GM12878 (cell line): Measurements from ENCODE around the gene LGMN. TPM values are rescaled to one million over a fixed set of nuclear protein-coding genes. Genes with fewer than 3 reads are reported as not detected.

Source experiments
- ATAC-seq: fragments of 200-7000 bp; cut with Tn5 transposase; 3 replicates; pipeline ENCODE4 v1.9.1; 2020; ENCODE audit warnings: mild to moderate bottlenecking, moderate library complexity
- BruUV-seq: library from RNA; stranded (reverse); fragments of 400-500 nt; replicated peaks from 2 replicates; lab custom pipeline; 2021; lab: Mats Ljungman, UMichigan
- CTCF ChIA-PET: fragments of 300-600 bp; sonication (Branson Sonifier 250); formaldehyde crosslinking; extraction: SDS; loops from one replicate; lab custom pipeline; 2021; ENCODE audit warnings: inconsistent platforms; lab: Yijun Ruan, JAX
- POLR2A ChIA-PET: fragments of 350-600 bp; formaldehyde crosslinking; extraction: SDS; loops from one replicate; lab custom pipeline; 2021; ENCODE audit warnings: inconsistent platforms; lab: Charles Lee
- RAD21 ChIA-PET: fragments of 300-600 bp; sonication (Branson Sonifier 250); formaldehyde crosslinking; loops from one replicate; lab custom pipeline; 2023; ENCODE audit warnings: antibody characterized with exemption; ENCODE audit not compliant: unreplicated experiment; lab: Charles Lee
- SMC1A ChIA-PET: fragments of 300-600 bp; sonication (Branson Sonifier 250); formaldehyde crosslinking; loops from one replicate; lab custom pipeline; 2023; ENCODE audit not compliant: unreplicated experiment, uncharacterized antibody; lab: Charles Lee
- DNase-seq: peaks from one replicate; pipeline ENCODE4 v3.0.0-alpha.2; 2011; ENCODE audit warnings: low read depth, low spot score
- FAIRE-seq: peaks from 3 replicates; lab custom pipeline; 2011; peaks lifted over from hg19 to GRCh38; lab: Jason Lieb, UNC
- H2AFZ ChIP-seq: 2 replicates; pipeline ENCODE4 v1.6.0; 2011; ENCODE audit warnings: low read depth, low read length, control low read depth; ENCODE audit not compliant: control insufficient read depth
- H3K27ac ChIP-seq: 2 replicates; pipeline ENCODE4 v1.5.1; 2011; ENCODE audit warnings: control low read depth; ENCODE audit not compliant: control insufficient read depth, insufficient read depth
- H3K27me3 ChIP-seq, 2 experiments: replicated peaks in 1 of 2; 2 replicates each; pipeline versions ENCODE4 v1.6.0 to v1.6.1; 2011; ENCODE audit warnings: low read length in 1 of 2; ENCODE audit not compliant: control insufficient read depth in 2 of 2, insufficient read depth in 2 of 2
- H3K36me3 ChIP-seq, 2 experiments: 2 replicates each; pipeline ENCODE4 v1.5.1; 2011; ENCODE audit warnings: low read length in 1 of 2; ENCODE audit not compliant: control insufficient read depth in 2 of 2, insufficient read depth in 2 of 2
- H3K4me1 ChIP-seq: 2 replicates; pipeline ENCODE4 v1.6.1; 2011; ENCODE audit warnings: mild to moderate bottlenecking, low read length, moderate library complexity, mixed read lengths; ENCODE audit not compliant: control insufficient read depth, insufficient read depth
- H3K4me2 ChIP-seq: 2 replicates; pipeline ENCODE4 v1.6.0; 2011; ENCODE audit warnings: control low read depth; ENCODE audit not compliant: control insufficient read depth, insufficient read depth
- H3K4me3 ChIP-seq: fragments of 200-600 bp; sonication (generic); 2 replicates; pipeline ENCODE4 v1.5.1; 2016
- H3K79me2 ChIP-seq: 2 replicates; pipeline ENCODE4 v1.6.0; 2011; ENCODE audit warnings: low read length; ENCODE audit not compliant: control insufficient read depth, insufficient read depth
- H3K9ac ChIP-seq: 2 replicates; pipeline ENCODE4 v1.8.0; 2011; ENCODE audit warnings: low read length, control low read depth, mixed read lengths; ENCODE audit not compliant: control insufficient read depth, insufficient read depth
- H3K9me3 ChIP-seq: replicated peaks from 3 replicates; pipeline ENCODE4 v1.5.1; 2011; ENCODE audit warnings: mild to moderate bottlenecking, low read length; ENCODE audit not compliant: control insufficient read depth, insufficient read depth
- H4K20me1 ChIP-seq: 2 replicates; pipeline ENCODE4 v1.6.0; 2011; ENCODE audit not compliant: control insufficient read depth, insufficient read depth
- CEBPB ChIP-seq, 2 experiments: fragments of 150-350 bp in 1 of 2; IDR thresholded peaks; 2 replicates each; pipeline ENCODE4 v1.6.1; 2012 to 2014; ENCODE audit warnings: low read depth in 2 of 2, low read length in 2 of 2, borderline replicate concordance in 1 of 2, inconsistent platforms in 1 of 2
- CREB1 ChIP-seq: IDR thresholded peaks from 2 replicates; pipeline ENCODE4 v1.6.1; 2012; ENCODE audit warnings: low read depth, mild to moderate bottlenecking, inconsistent platforms
- GABPA ChIP-seq: IDR thresholded peaks from 2 replicates; pipeline ENCODE4 v1.6.1; 2014; ENCODE audit warnings: antibody characterized with exemption, low read depth, mild to moderate bottlenecking, inconsistent platforms
- HDAC6 ChIP-seq: fragments of 200-600 bp; sonication (generic); IDR thresholded peaks from one replicate; pipeline ENCODE4 v1.8.0; 2017; ENCODE audit warnings: antibody characterized with exemption; ENCODE audit not compliant: unreplicated experiment
- PBX3 ChIP-seq: IDR thresholded peaks from 2 replicates; pipeline ENCODE4 v1.6.1; 2011; ENCODE audit warnings: mild to moderate bottlenecking, low read depth, low read length, moderate library complexity; ENCODE audit not compliant: insufficient replicate concordance
- POLR2A ChIP-seq: IDR thresholded peaks from 2 replicates; pipeline ENCODE4 v1.6.1; 2011; ENCODE audit warnings: low read depth, mild to moderate bottlenecking, low read length
- RBBP5 ChIP-seq: fragments of 200-600 bp; sonication (generic); conservative IDR thresholded peaks from 2 replicates; pipeline ENCODE4 v1.6.1; 2016
- RELB ChIP-seq: fragments of 450-650 bp; IDR thresholded peaks from 2 replicates; pipeline ENCODE4 v1.6.1; 2017; ENCODE audit warnings: low read depth, mild to moderate bottlenecking, moderate library complexity
- SMAD1 ChIP-seq: fragments of 450-650 bp; IDR thresholded peaks from 2 replicates; pipeline ENCODE4 v1.6.1; 2018; ENCODE audit warnings: mild to moderate bottlenecking, low read depth; ENCODE audit not compliant: partially characterized antibody
- SRF ChIP-seq, 2 experiments: IDR thresholded peaks; 2 replicates each; pipeline ENCODE4 v1.6.1; 2011; ENCODE audit warnings: low read depth in 2 of 2, low read length in 2 of 2, mild to moderate bottlenecking in 1 of 2, moderate library complexity in 1 of 2
- SUPT20H ChIP-seq: IDR thresholded peaks from 2 replicates; pipeline ENCODE4 v1.6.1; 2011; ENCODE audit warnings: low read depth, mild to moderate bottlenecking, low read length, moderate library complexity, borderline replicate concordance; ENCODE audit not compliant: control insufficient read depth
- TARDBP ChIP-seq: IDR thresholded peaks from 2 replicates; pipeline ENCODE4 v1.6.1; 2016; ENCODE audit warnings: borderline replicate concordance
- YBX1 ChIP-seq: fragments of 450-650 bp; IDR thresholded peaks from 2 replicates; pipeline ENCODE4 v1.6.1; 2016; ENCODE audit warnings: antibody characterized with exemption
- ZBTB11 ChIP-seq: fragments of 450-650 bp; formaldehyde crosslinking; IDR thresholded peaks from 2 replicates; pipeline ENCODE4 v1.5.0; 2022; ENCODE audit warnings: mild to moderate bottlenecking, missing genetic modification characterization
- in situ Hi-C: fragments of 300-500 bp; cut with MboI; formaldehyde crosslinking; loops from 9 replicates; pipeline ENCODE4 v1.14.3; 2018; ENCODE audit warnings: mixed read lengths
- intact Hi-C: fragments of 100-400 bp; cut with micrococcal nuclease; formaldehyde crosslinking; loops from one replicate; pipeline ENCODE4 v1.14.2; 2022; ENCODE audit not compliant: unreplicated experiment
- polyA plus RNA-seq, 11 experiments: library from polyadenylated mRNA; depleted of rRNA in 4 of 11; unstranded in 6 of 11; stranded (reverse) in 5 of 11; fragments of >200 nt; fragmentation: Nextera tagmentation in 4 of 11; fragmentation: Illumina TruSeq in 1 of 11; extraction: Ambion mirVana in 4 of 11; extraction: Trizol in 1 of 11; gene quantifications; 1 replicate in 1 of 11; 2 replicates in 10 of 11; pipeline versions ENCODE4 v1.2.1 to v1.2.3, GENCODE V29; 2011 to 2016; ENCODE audit warnings: inconsistent platforms in 2 of 11, missing spikeins in 2 of 11, low read depth in 1 of 11
- total RNA-seq, 4 experiments: library from RNA; depleted of rRNA in 3 of 4; stranded (reverse); fragments of >200 nt in 3 of 4; fragmentation: Illumina TruSeq in 1 of 4; extraction: Trizol in 1 of 4; gene quantifications; 2 replicates each; pipeline versions ENCODE4 v1.2.1 to v1.2.3, GENCODE V29; 2013 to 2021

Gene LGMN
- total and polyA plus RNA-seq, 10 of the 15 experiments (the other 5 are each of a cell fraction or from before 2014, with no cell fraction given), result 0.71 to 192 (median 3.9) TPM

GRCh38 chr14:92658684-92659083, 89.7 kb downstream of the LGMN start:
- TF ChIP-seq SRF (IDR thresholded peaks at IDR 0.05; ENCODE audit: low read depth in 2 of 2, low read length in 2 of 2) (no peak), RELB (no peak), CREB1 (no peak), YBX1 (no peak), SUPT20H (no peak), ZBTB11 (CRISPR knock-in tag) (no peak), SMAD1 (no peak), CEBPB (IDR thresholded peaks at IDR 0.05; ENCODE audit: borderline replicate concordance in 1 of 2, low read depth in 2 of 2, low read length in 2 of 2) (no peak), HDAC6 (no peak), RBBP5 (no peak), TARDBP (no peak), GABPA (no peak), PBX3 (no peak), POLR2A (no peak)
- H3K79me2 ChIP-seq, result peaks cover 24% of the 10 kb centered on the region
- H3K4me2 ChIP-seq, result no peak overlapping the region
- H3K9me3 ChIP-seq, result no peaks in the 10 kb centered on the region; the same call in 2 of the 3 replicates
- no peaks in the 10 kb centered on the region for H4K20me1 ChIP-seq
- POLR2A ChIA-PET, result no interaction called here
- no peak overlapping the region for H3K4me3 ChIP-seq
- peaks cover 18% of the 10 kb centered on the region for H3K4me1 ChIP-seq
- H3K36me3 ChIP-seq, result peaks cover 6 to 12% of the 10 kb centered on the region in 2 experiments; a peak in 3 of 4 replicates
- H3K27me3 ChIP-seq, result no peaks in the 10 kb centered on the region
- CTCF ChIA-PET, result no interaction called here
- SMC1A ChIA-PET, result interaction anchor here (0.6 to 2.1 kb wide), 6 partner anchors 8 to 43 kb away, joined by 3 to 7 read pairs (median 4); no protein-coding TSS in a partner anchor
- in situ Hi-C loops (no loop called here), intact Hi-C loops (no loop called here)
- no peak overlapping the region for H3K9ac ChIP-seq
- ATAC-seq, result no peak
- no TSS peak for BruUV-seq
- no peak overlapping the region for H2AFZ ChIP-seq
- no peak for DNase-seq
- RAD21 ChIA-PET, result interaction anchor here (1.6 kb wide), 2 partner anchors 10 to 43 kb away, joined by 4 to 6 read pairs; no protein-coding TSS in a partner anchor
- peak overlapping the region; percentile 34; the same call in 1 of the 2 replicates for H3K27ac ChIP-seq
- no peak for FAIRE-seq
